ENCODE data around the gene A4GALT. TPM values are rescaled to one million over a fixed set of nuclear protein-coding genes. Genes with fewer than 3 reads are reported as not detected.

A4GALT gene
- total RNA-seq, 1 experiment from 2014 or later = 6.9 TPM

- DNase-seq (ENCODE audit: low read depth, low spot score) (no peak), ATAC-seq (no peak)
- H3K27ac ChIP-seq (ENCODE audit: low read length) = no peak overlapping the region
- ChIA-PET CTCF (interaction anchor here (0.5 kb wide), 1 partner anchor 32 kb away, joined by 8 read pairs; no protein-coding TSS in a partner anchor), POLR2A (interaction anchor here (0.6 kb wide), 1 partner anchor 174 kb away, joined by 5 read pairs; no protein-coding TSS in a partner anchor)
- H3K4me1 ChIP-seq (ENCODE audit: control insufficient read depth, insufficient read depth, low read length) = peaks cover 3% of the 10 kb centered on the region
- BruUV-seq (replicated peaks) = no TSS peak
- TF ChIP-seq TCF7L2 (IDR thresholded peaks at IDR 0.05; ENCODE audit: low read depth, low read length) (no peak), SIN3A (IDR thresholded peaks at IDR 0.05; ENCODE audit: borderline replicate concordance, insufficient read depth, low read depth, low read length) (no peak), REST (IDR thresholded peaks at IDR 0.05; ENCODE audit: insufficient read depth in 1 of 2, low read depth in 2 of 2, low read length in 1 of 2) (no peak), POLR2AphosphoS5 (IDR thresholded peaks at IDR 0.05; ENCODE audit: low read depth, low read length) (no peak), CTCF (IDR thresholded peaks at IDR 0.05) (no peak)
- no peaks in the 10 kb centered on the region for H3K27me3 ChIP-seq (ENCODE audit: control insufficient read depth, insufficient read depth, low read length)
- H3K9me3 ChIP-seq (ENCODE audit: control insufficient read depth, insufficient read depth, low read depth, low read length) = no peaks in the 10 kb centered on the region
- H3K36me3 ChIP-seq (ENCODE audit: control insufficient read depth, insufficient read depth, low read length) = no peaks in the 10 kb centered on the region
- intact Hi-C loops (cut with micrococcal nuclease; ENCODE audit: unreplicated experiment) (no loop called here), in situ Hi-C loops (cut with HindIII; ENCODE audit: low pct_unique_long_range_greater_than_20kb, low sequenced_read_pairs) (no loop called here)
- no peak overlapping the region for H3K4me3 ChIP-seq (ENCODE audit: low read depth in 2 of 2, low read length in 2 of 2)
Measured at GRCh38 chr22:42699281-42699975, 21.2 kb downstream of the A4GALT start.

GRCh38 chr22:42697542-42698013, 23.1 kb downstream of the A4GALT start:
- intact Hi-C loops (cut with micrococcal nuclease; ENCODE audit: unreplicated experiment) (no loop called here), in situ Hi-C loops (cut with HindIII; ENCODE audit: low pct_unique_long_range_greater_than_20kb, low sequenced_read_pairs) (no loop called here)
- Histone ChIP-seq H3K9me3 (ENCODE audit: control insufficient read depth, insufficient read depth, low read depth, low read length) (no peaks in the 10 kb centered on the region), H3K4me1 (ENCODE audit: control insufficient read depth, insufficient read depth, low read length) (peaks cover 3% of the 10 kb centered on the region), H3K4me3 (ENCODE audit: low read depth in 2 of 2, low read length in 2 of 2) (no peak overlapping the region), H3K27ac (ENCODE audit: low read length) (no peak overlapping the region), H3K27me3 (ENCODE audit: control insufficient read depth, insufficient read depth, low read length) (no peaks in the 10 kb centered on the region), H3K36me3 (ENCODE audit: control insufficient read depth, insufficient read depth, low read length) (no peaks in the 10 kb centered on the region)
- TF ChIP-seq CTCF (IDR thresholded peaks at IDR 0.05) (no peak), TCF7L2 (IDR thresholded peaks at IDR 0.05; ENCODE audit: low read depth, low read length) (no peak)
- peak; percentile 83 for ATAC-seq
- ChIA-PET POLR2A (no interaction called here), CTCF (no interaction called here)
- BruUV-seq (replicated peaks) = no TSS peak
- DNase-seq (ENCODE audit: low read depth, low spot score) = peak; percentile 33
